Stimulated activated CD4-positive, alpha-beta T cell treated with anti-CD3 and anti-CD28 coated beads, Interleukin-12 subunit alpha, Interleukin-12 subunit beta, amount 100 ng/mL, for 48 hours (primary cell): ENCODE data around the gene MUC3A.
"Not testable (repeated sequence)": the region's sequence is repeated elsewhere in the genome, so short reads cannot be mapped to it uniquely, and the experiment has no call there.

Experiments
- DNase-seq, 3 donors: peaks; one replicate each; pipeline ENCODE4 v3.0.0-alpha.2; 2020; ENCODE audit warnings: low read depth in 2 of 3, low spot score in 1 of 3

The MUC3A gene

GRCh38 chr7:100969066-100969615 is 19.8 kb downstream of the MUC3A start, which contains the start of gene MUC12:
TSS of gene MUC12 (plus strand) at chr7:100969565. CDS start at chr7:100969623, 58 bp downstream.
- DNase-seq: no peak

GRCh38 chr7:100971111-100972001 is 22.0 kb downstream of the MUC3A start:
- no peak for DNase-seq

- DNase-seq: no peak
Measured at GRCh38 chr7:100972002-100972347, 22.6 kb downstream of the MUC3A start.

GRCh38 chr7:100974021-100974420 is 24.7 kb downstream of the MUC3A start:
- no peak for DNase-seq

- no peak for DNase-seq
Measured at GRCh38 chr7:100975371-100975821, 26.1 kb downstream of the MUC3A start.

- DNase-seq: no peak
Measured at GRCh38 chr7:100978300-100978699, 29.0 kb downstream of the MUC3A start.

- no peak for DNase-seq
Measured at GRCh38 chr7:100983451-100984187, 34.3 kb downstream of the MUC3A start.

- not testable (repeated sequence) for DNase-seq
Measured at GRCh38 chr7:100984241-100984918, 35.0 kb downstream of the MUC3A start.

- DNase-seq: not testable (repeated sequence)
Measured at GRCh38 chr7:100985033-100985797, 35.9 kb downstream of the MUC3A start.

GRCh38 chr7:100991631-100992030 is 42.3 kb downstream of the MUC3A start:
- DNase-seq: no peak

- DNase-seq: not testable (repeated sequence)
Measured at GRCh38 chr7:100992280-100992679, 42.9 kb downstream of the MUC3A start.

- not testable (repeated sequence) for DNase-seq
Measured at GRCh38 chr7:100994671-100995070, 45.3 kb downstream of the MUC3A start.

- not testable (repeated sequence) for DNase-seq
Measured at GRCh38 chr7:100998530-100998929, 49.2 kb downstream of the MUC3A start.

- not testable (repeated sequence) for DNase-seq
Measured at GRCh38 chr7:100999334-100999733, 50.0 kb downstream of the MUC3A start.

GRCh38 chr7:101000025-101000424 is 50.7 kb downstream of the MUC3A start:
- not testable (repeated sequence) for DNase-seq

- not testable (repeated sequence) for DNase-seq
Measured at GRCh38 chr7:101002333-101002732, 53.0 kb downstream of the MUC3A start.

- not testable (repeated sequence) for DNase-seq
Measured at GRCh38 chr7:101007361-101007760, 58.0 kb downstream of the MUC3A start.

- DNase-seq: no peak
Measured at GRCh38 chr7:101009629-101010028, 60.3 kb downstream of the MUC3A start.

GRCh38 chr7:101012931-101013330 is 63.6 kb downstream of the MUC3A start:
- no peak for DNase-seq

GRCh38 chr7:101015626-101016025 is 66.3 kb downstream of the MUC3A start:
- DNase-seq: no peak
